Motor neuron (in vitro differentiated cells): ENCODE results near the gene KIAA0319L. TPM values are rescaled to one million over a fixed set of nuclear protein-coding genes. Genes with fewer than 3 reads are reported as not detected.

Source experiments
- ATAC-seq, 8 experiments: fragments of 200-7000 bp; cut with Tn5 transposase; replicated peaks in 6 of 8; 2 replicates each; pipeline ENCODE4 v1.8.0; 2021; ENCODE audit warnings: mild to moderate bottlenecking in 8 of 8, moderate library complexity in 8 of 8
- H3K27ac ChIP-seq, 2 donors: fragments of 250-450 bp; sonication (Bioruptor Pico); 2 replicates each; pipeline ENCODE4 v1.9.0; 2021; ENCODE audit warnings: antibody characterized with exemption in 2 of 2, mild to moderate bottlenecking in 2 of 2, moderate library complexity in 1 of 2
- H3K4me1 ChIP-seq, 2 donors: fragments of 250-450 bp; sonication (Bioruptor Pico); replicated peaks in 1 of 2; 2 replicates each; pipeline ENCODE4 v1.6.1; 2021; ENCODE audit warnings: antibody characterized with exemption in 2 of 2, mild to moderate bottlenecking in 2 of 2, moderate library complexity in 1 of 2
- H3K4me3 ChIP-seq, 5 donors: fragments of 250-450 bp; sonication (Bioruptor Pico); 2 replicates each; pipeline ENCODE4 v1.9.0; 2021; ENCODE audit warnings: antibody characterized with exemption in 5 of 5, mild to moderate bottlenecking in 5 of 5, moderate library complexity in 4 of 5
- WGBS, 10 experiments: fragments of 450-650 bp; shearing (Covaris generic); methylation state at CpG; one replicate each; pipeline ENCODE4 v1.0.0; 2022; 5-methylcytosine and 5-hydroxymethylcytosine counted together
- in situ Hi-C, 9 experiments: fragments of 400-800 bp; cut with MboI; loops; one replicate each; pipeline ENCODE4 v1.15.0; 2021; ENCODE audit warnings: low sequenced_read_pairs in 9 of 9, low pct_unique_long_range_greater_than_20kb in 2 of 9; ENCODE audit not compliant: unreplicated experiment in 9 of 9
- total RNA-seq, 8 experiments: library from RNA; unstranded; fragments of 300-600 nt; gene quantifications; 2 replicates each; pipeline versions ENCODE4 v1.2.3 to v1.2.4, GENCODE V29; 2022

The KIAA0319L gene
- total RNA-seq, 8 experiments from 2014 or later = 48.2 to 71.6 (median 58.0) TPM

GRCh38 chr1:35398739-35399138 is 158.5 kb downstream of the KIAA0319L start:
- no peak overlapping the region for H3K27ac ChIP-seq
- in situ Hi-C loops = loop anchor here in 1 of 9 experiments (25.0 kb wide), 2 partner anchors 111 to 186 kb away; no protein-coding TSS in a partner anchor
- H3K4me1 ChIP-seq = no peaks in the 10 kb centered on the region
- ATAC-seq = no peak
- no peak overlapping the region for H3K4me3 ChIP-seq
- 89 to 100% (median 100%) methylated on average over 1 to 3 of the region's 3 CpGs; no CpG with 5 or more reads in 1 of the 10 experiments for WGBS, 10 experiments

- WGBS, 10 experiments = 80 to 100% (median 100%) methylated on average over 1 to 2 of the region's 2 CpGs; no CpG with 5 or more reads in 5 of the 10 experiments
- H3K27ac ChIP-seq = no peak overlapping the region
- no peak for ATAC-seq
- no peaks in the 10 kb centered on the region for H3K4me1 ChIP-seq
- no peak overlapping the region for H3K4me3 ChIP-seq
- in situ Hi-C loops = loop anchor here in 1 of 9 experiments (25.0 kb wide), 2 partner anchors 107 to 182 kb away; no protein-coding TSS in a partner anchor
Measured at GRCh38 chr1:35394386-35394785, 162.8 kb downstream of the KIAA0319L start.

GRCh38 chr1:35390600-35391494 is 166.4 kb downstream of the KIAA0319L start:
- Histone ChIP-seq H3K4me1 (no peaks in the 10 kb centered on the region), H3K27ac (no peak overlapping the region), H3K4me3 (no peak overlapping the region)
- WGBS, 10 experiments = 18 to 99% (median 88%) methylated on average over 1 to 10 of the region's 10 CpGs; no CpG with 5 or more reads in 3 of the 10 experiments
- ATAC-seq = peak in 2 of 8 experiments; percentile 43 to 90
- in situ Hi-C loops = loop anchor here in 1 of 9 experiments (25.0 kb wide), 2 partner anchors 104 to 179 kb away; no protein-coding TSS in a partner anchor

GRCh38 chr1:35386959-35387358 is 170.2 kb downstream of the KIAA0319L start:
- in situ Hi-C loops = loop anchor here in 1 of 9 experiments (25.0 kb wide), 2 partner anchors 100 to 175 kb away; no protein-coding TSS in a partner anchor
- 63 to 100% (median 92%) methylated on average over 1 to 6 of the region's 6 CpGs; no CpG with 5 or more reads in 1 of the 10 experiments for WGBS, 10 experiments
- H3K27ac ChIP-seq = no peak overlapping the region

GRCh38 chr1:35386290-35386689 is 170.9 kb downstream of the KIAA0319L start:
- no peak for ATAC-seq
- in situ Hi-C loops = loop anchor here in 1 of 9 experiments (25.0 kb wide), 2 partner anchors 99 to 174 kb away; no protein-coding TSS in a partner anchor
- 20 to 100% (median 92%) methylated on average over 1 to 7 of the region's 7 CpGs; no CpG with 5 or more reads in 2 of the 10 experiments for WGBS, 10 experiments
- Histone ChIP-seq H3K4me1 (no peaks in the 10 kb centered on the region), H3K4me3 (no peak overlapping the region), H3K27ac (no peak overlapping the region)

More at GRCh38 chr1:35386959-35387358, 170.2 kb downstream of the KIAA0319L start:
- H3K4me1 ChIP-seq = no peaks in the 10 kb centered on the region
- no peak overlapping the region for H3K4me3 ChIP-seq
- no peak for ATAC-seq

Other genes starting within 250 kb of the KIAA0319L start
- gene NCDN, start 396 bp upstream of the KIAA0319L start, total RNA-seq = 10 to 100 TPM; 37.4 to 57.6 (median 50.3) TPM
- 10 to 100 TPM in 1 of 8 experiments, 1 to 10 TPM in 5, under 1 TPM in 2; 0.20 to 12.4 (median 3.0) TPM for gene TFAP2E, start 15.9 kb upstream of the KIAA0319L start, total RNA-seq
- 100 to 1,000 TPM in 2 of 8 experiments, 10 to 100 TPM in 6; 50.1 to 109 (median 74.9) TPM for gene PSMB2, start 84.1 kb upstream of the KIAA0319L start, total RNA-seq
- 10 to 100 TPM in 6 of 8 experiments, 1 to 10 TPM in 2; 5.9 to 17.9 (median 11.4) TPM for gene C1orf216, start 161.5 kb upstream of the KIAA0319L start, total RNA-seq
- gene CLSPN, start 212.6 kb upstream of the KIAA0319L start, total RNA-seq = 10 to 100 TPM in 3 of 8 experiments, 1 to 10 TPM in 4, under 1 TPM in 1; 0.36 to 47.4 (median 6.4) TPM